ENCODE measurements around the gene LCLAT1. TPM values are rescaled to one million over a fixed set of nuclear protein-coding genes. Genes with fewer than 3 reads are reported as not detected.

LCLAT1 gene
- total and polyA plus RNA-seq, 4 experiments from 2014 or later, result 6.1 to 24.9 (median 12.8) TPM

- Histone ChIP-seq H3K27me3 (ENCODE audit: insufficient read depth, low read length) (no peaks in the 10 kb centered on the region), H3K4me3 (ENCODE audit: low read length in 2 of 2) (no peak overlapping the region), H3K36me3 (ENCODE audit: insufficient read depth, low read length) (no peaks in the 10 kb centered on the region), H3K9me3 (ENCODE audit: control insufficient read depth in 1 of 2, low read length in 2 of 2) (no peaks in the 10 kb centered on the region), H3K4me1 (ENCODE audit: insufficient read depth, low read length) (peaks cover 14% of the 10 kb centered on the region), H3K27ac (ENCODE audit: low read depth, low read length) (no peak overlapping the region)
- Mint-ChIP-seq H3K9me3 (no peaks in the 10 kb centered on the region), H3K4me3 (no peak overlapping the region), H3K4me1 (peaks cover 19 to 22% (median 20%) of the 10 kb centered on the region in 4 donors), H3K27me3 (no peaks in the 10 kb centered on the region), H3K27ac (peak overlapping the region in 1 of 7 donors; percentile 80), H3K36me3 (peaks cover 0 to 14% of the 10 kb centered on the region in 2 donors)
- no peak for DNase-seq
- intact Hi-C loops (cut with micrococcal nuclease), result no loop called here
- POLR2A ChIA-PET (ENCODE audit: partially characterized antibody), result no interaction called here
- CTCF ChIA-PET (ENCODE audit: partially characterized antibody), result no interaction called here
Measured at GRCh38 chr2:30486655-30487054, 39.6 kb downstream of the LCLAT1 start.

DNA sequence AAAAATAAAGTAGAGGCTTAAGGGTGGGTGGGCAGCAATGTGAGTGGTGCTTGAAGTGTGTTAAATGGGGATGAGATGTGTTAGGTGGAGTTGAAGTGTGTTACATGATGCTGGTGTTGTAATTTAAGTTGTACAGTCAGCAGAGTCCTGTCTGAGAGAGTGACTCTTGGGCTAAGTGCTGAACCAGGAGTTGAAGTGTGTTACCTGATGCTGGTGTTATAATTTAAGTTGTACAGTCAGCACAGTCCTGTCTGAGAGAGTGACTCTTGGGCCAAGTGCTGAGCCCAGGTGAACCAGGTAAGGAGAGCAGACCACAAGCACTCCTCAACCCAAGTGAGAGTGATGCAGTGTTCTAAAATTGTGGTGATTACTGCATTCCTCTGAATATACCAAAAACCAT lies 40.6 kb downstream of the LCLAT1 start:
- POLR2A ChIA-PET (ENCODE audit: partially characterized antibody), result no interaction called here
- DNase-seq, result no peak
- Histone ChIP-seq H3K4me3 (ENCODE audit: low read length in 2 of 2) (no peak overlapping the region), H3K36me3 (ENCODE audit: insufficient read depth, low read length) (no peaks in the 10 kb centered on the region), H3K9me3 (ENCODE audit: control insufficient read depth in 1 of 2, low read length in 2 of 2) (no peaks in the 10 kb centered on the region), H3K4me1 (ENCODE audit: insufficient read depth, low read length) (peaks cover 14% of the 10 kb centered on the region), H3K27ac (ENCODE audit: low read depth, low read length) (no peak overlapping the region), H3K27me3 (ENCODE audit: insufficient read depth, low read length) (no peaks in the 10 kb centered on the region)
- Mint-ChIP-seq H3K27ac (peak overlapping the region in 3 of 7 donors; percentile 5 to 53 (median 37)), H3K9me3 (no peaks in the 10 kb centered on the region), H3K27me3 (no peaks in the 10 kb centered on the region), H3K4me3 (no peak overlapping the region), H3K4me1 (peaks cover 22 to 25% (median 22%) of the 10 kb centered on the region in 4 donors), H3K36me3 (peaks cover 0 to 14% of the 10 kb centered on the region in 2 donors)
- intact Hi-C loops (cut with micrococcal nuclease), result no loop called here
- CTCF ChIA-PET (ENCODE audit: partially characterized antibody), result no interaction called here

DNA sequence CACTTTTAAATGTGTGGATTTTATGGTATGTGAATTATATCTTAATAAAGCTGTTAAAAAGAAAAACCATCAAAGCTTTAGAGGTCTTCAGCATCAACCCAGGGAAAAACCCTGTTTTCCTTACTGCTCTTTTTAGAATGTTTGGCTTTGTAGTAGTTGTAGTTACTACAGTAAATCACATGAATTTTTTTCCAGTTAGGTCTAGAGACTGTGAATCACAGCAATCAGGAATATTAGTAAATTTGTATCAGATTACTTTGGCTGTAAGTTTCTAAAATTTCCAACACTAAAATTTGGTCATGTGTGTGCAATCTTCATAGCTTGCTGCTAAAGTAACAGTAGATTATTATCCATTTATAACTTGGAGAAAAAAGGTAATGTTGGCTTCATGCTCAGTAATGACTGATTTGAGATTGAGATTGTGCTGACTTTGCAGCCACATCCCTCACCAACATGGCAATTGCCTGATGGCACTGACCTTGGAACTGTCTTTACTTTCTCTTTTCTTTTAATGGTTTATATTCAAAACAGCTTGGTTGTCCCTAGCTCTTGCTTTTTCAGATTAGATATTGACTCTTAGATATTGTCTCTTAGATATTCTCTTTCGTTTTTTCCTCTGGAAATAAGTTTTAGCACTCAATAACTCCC lies 41.1 kb downstream of the LCLAT1 start:
- H3K36me3 ChIP-seq (ENCODE audit: insufficient read depth, low read length), result no peaks in the 10 kb centered on the region

GRCh38 chr2:30491225-30491624 lies 44.2 kb downstream of the LCLAT1 start:
- H3K4me1 Mint-ChIP-seq, result peaks cover 20 to 29% (median 22%) of the 10 kb centered on the region in 4 donors
- Histone ChIP-seq H3K4me1 (ENCODE audit: insufficient read depth, low read length) (peaks cover 14% of the 10 kb centered on the region), H3K9me3 (ENCODE audit: control insufficient read depth in 1 of 2, low read length in 2 of 2) (no peaks in the 10 kb centered on the region), H3K36me3 (ENCODE audit: insufficient read depth, low read length) (no peaks in the 10 kb centered on the region), H3K27ac (ENCODE audit: low read depth, low read length) (no peak overlapping the region), H3K4me3 (ENCODE audit: low read length in 2 of 2) (no peak overlapping the region), H3K27me3 (ENCODE audit: insufficient read depth, low read length) (no peaks in the 10 kb centered on the region)
- CTCF ChIA-PET (ENCODE audit: partially characterized antibody), result interaction anchor here (1.7 kb wide), 2 partner anchors 11 to 220 kb away, joined by 5 read pairs; no protein-coding TSS in a partner anchor
- intact Hi-C loops (cut with micrococcal nuclease), result no loop called here
- DNase-seq, result no peak
- no peak overlapping the region for H3K27ac Mint-ChIP-seq
- H3K4me3 Mint-ChIP-seq, result no peak overlapping the region
- no peaks in the 10 kb centered on the region for H3K27me3 Mint-ChIP-seq
- H3K9me3 Mint-ChIP-seq, result peaks cover 0 to 6% (median 3%) of the 10 kb centered on the region in 8 donors
- H3K36me3 Mint-ChIP-seq, result peaks cover 4 to 23% of the 10 kb centered on the region in 2 donors
- POLR2A ChIA-PET (ENCODE audit: partially characterized antibody), result no interaction called here

More for the DNA sequence above, 41.1 kb downstream of the LCLAT1 start:
- H3K27me3 Mint-ChIP-seq, result no peaks in the 10 kb centered on the region
- peaks cover 22 to 25% (median 22%) of the 10 kb centered on the region in 4 donors for H3K4me1 Mint-ChIP-seq
- peak overlapping the region in 2 of 7 donors; percentile 25 to 42 for H3K27ac Mint-ChIP-seq
- H3K4me3 ChIP-seq (ENCODE audit: low read length in 2 of 2), result no peak overlapping the region
- DNase-seq, result no peak
- no peak overlapping the region for H3K4me3 Mint-ChIP-seq
- intact Hi-C loops (cut with micrococcal nuclease), result no loop called here
- H3K27me3 ChIP-seq (ENCODE audit: insufficient read depth, low read length), result no peaks in the 10 kb centered on the region
- no peaks in the 10 kb centered on the region for H3K9me3 Mint-ChIP-seq
- no peaks in the 10 kb centered on the region for H3K9me3 ChIP-seq (ENCODE audit: control insufficient read depth in 1 of 2, low read length in 2 of 2)
- no peak overlapping the region for H3K27ac ChIP-seq (ENCODE audit: low read depth, low read length)
- H3K36me3 Mint-ChIP-seq, result peaks cover 0 to 14% of the 10 kb centered on the region in 2 donors
- peaks cover 14% of the 10 kb centered on the region for H3K4me1 ChIP-seq (ENCODE audit: insufficient read depth, low read length)
- CTCF ChIA-PET (ENCODE audit: partially characterized antibody), result no interaction called here
- POLR2A ChIA-PET (ENCODE audit: partially characterized antibody), result interaction anchor here (0.9 kb wide), 1 partner anchor 66 kb away, joined by 3 read pairs; no protein-coding TSS in a partner anchor

GRCh38 chr2:30492185-30492584 lies 45.1 kb downstream of the LCLAT1 start:
- ChIA-PET CTCF (ENCODE audit: partially characterized antibody) (interaction anchor here (0.7 to 1.7 kb wide), 4 partner anchors 10 to 327 kb away, joined by 3 to 5 read pairs (median 4); no protein-coding TSS in a partner anchor), POLR2A (ENCODE audit: partially characterized antibody) (no interaction called here)
- Mint-ChIP-seq H3K4me3 (no peak overlapping the region), H3K27me3 (no peaks in the 10 kb centered on the region), H3K4me1 (peaks cover 15 to 30% (median 18%) of the 10 kb centered on the region in 4 donors), H3K27ac (peak overlapping the region in 2 of 7 donors; percentile 2 to 52), H3K9me3 (peaks cover 0 to 15% (median 4%) of the 10 kb centered on the region in 8 donors), H3K36me3 (peaks cover 4 to 31% of the 10 kb centered on the region in 2 donors)
- no peak overlapping the region for H3K27ac ChIP-seq (ENCODE audit: low read depth, low read length)
- H3K9me3 ChIP-seq (ENCODE audit: control insufficient read depth in 1 of 2, low read length in 2 of 2), result no peaks in the 10 kb centered on the region
- no peaks in the 10 kb centered on the region for H3K27me3 ChIP-seq (ENCODE audit: insufficient read depth, low read length)
- DNase-seq, result no peak
- intact Hi-C loops (cut with micrococcal nuclease), result no loop called here
- H3K4me1 ChIP-seq (ENCODE audit: insufficient read depth, low read length), result peaks cover 14% of the 10 kb centered on the region
- no peak overlapping the region for H3K4me3 ChIP-seq (ENCODE audit: low read length in 2 of 2)
- no peaks in the 10 kb centered on the region for H3K36me3 ChIP-seq (ENCODE audit: insufficient read depth, low read length)

DNA sequence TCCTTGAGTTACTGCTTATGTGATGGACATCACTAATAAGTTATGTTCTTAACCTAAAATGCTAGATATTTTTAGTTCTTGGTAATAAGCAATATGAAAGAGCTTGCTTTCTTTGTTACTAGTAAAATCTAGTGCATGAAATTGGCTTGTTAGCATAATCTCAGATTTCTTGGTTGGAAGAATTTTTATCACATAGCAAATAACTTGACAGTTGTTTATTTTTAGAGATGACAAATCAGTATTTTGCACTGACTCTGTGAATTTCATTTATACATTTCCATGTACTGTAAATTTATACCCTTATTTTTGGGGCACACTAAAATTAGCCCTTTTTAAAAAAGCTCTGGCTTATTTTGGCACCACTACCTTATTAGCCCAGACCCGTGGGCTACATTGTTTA lies 45.6 kb downstream of the LCLAT1 start:
- peaks cover 0 to 16% (median 6%) of the 10 kb centered on the region in 8 donors for H3K9me3 Mint-ChIP-seq
- peaks cover 11 to 25% (median 14%) of the 10 kb centered on the region in 4 donors for H3K4me1 Mint-ChIP-seq
- H3K27ac Mint-ChIP-seq, result peak overlapping the region in 1 of 7 donors; percentile 26
- POLR2A ChIA-PET (ENCODE audit: partially characterized antibody), result no interaction called here
- Histone ChIP-seq H3K4me3 (ENCODE audit: low read length in 2 of 2) (no peak overlapping the region), H3K27me3 (ENCODE audit: insufficient read depth, low read length) (no peaks in the 10 kb centered on the region), H3K9me3 (ENCODE audit: control insufficient read depth in 1 of 2, low read length in 2 of 2) (peaks cover 0 to under 1% of the 10 kb centered on the region in 2 donors), H3K4me1 (ENCODE audit: insufficient read depth, low read length) (peaks cover 11% of the 10 kb centered on the region), H3K27ac (ENCODE audit: low read depth, low read length) (no peak overlapping the region), H3K36me3 (ENCODE audit: insufficient read depth, low read length) (no peaks in the 10 kb centered on the region)
- no peaks in the 10 kb centered on the region for H3K27me3 Mint-ChIP-seq
- CTCF ChIA-PET (ENCODE audit: partially characterized antibody), result interaction anchor here (0.7 to 1.7 kb wide), 4 partner anchors 10 to 328 kb away, joined by 3 to 5 read pairs (median 4); no protein-coding TSS in a partner anchor
- H3K36me3 Mint-ChIP-seq, result peaks cover 4 to 33% of the 10 kb centered on the region in 2 donors
- intact Hi-C loops (cut with micrococcal nuclease), result no loop called here
- DNase-seq, result no peak
- H3K4me3 Mint-ChIP-seq, result no peak overlapping the region

- Mint-ChIP-seq H3K4me1 (peaks cover 5 to 19% (median 10%) of the 10 kb centered on the region in 4 donors), H3K36me3 (peaks cover 8 to 40% of the 10 kb centered on the region in 2 donors), H3K4me3 (no peak overlapping the region), H3K27me3 (no peaks in the 10 kb centered on the region), H3K27ac (peak overlapping the region in 1 of 7 donors; percentile 53), H3K9me3 (peaks cover 0 to 25% (median 13%) of the 10 kb centered on the region in 8 donors)
- H3K4me3 ChIP-seq (ENCODE audit: low read length in 2 of 2), result no peak overlapping the region
- DNase-seq, result no peak
- H3K4me1 ChIP-seq (ENCODE audit: insufficient read depth, low read length), result peaks cover 4% of the 10 kb centered on the region
- ChIA-PET CTCF (ENCODE audit: partially characterized antibody) (interaction anchor here (1.2 kb wide), 1 partner anchor 284 kb away, joined by 3 read pairs; no protein-coding TSS in a partner anchor), POLR2A (ENCODE audit: partially characterized antibody) (no interaction called here)
- H3K9me3 ChIP-seq (ENCODE audit: control insufficient read depth in 1 of 2, low read length in 2 of 2), result peaks cover 0 to 5% of the 10 kb centered on the region in 2 donors
- no peaks in the 10 kb centered on the region for H3K27me3 ChIP-seq (ENCODE audit: insufficient read depth, low read length)
- H3K36me3 ChIP-seq (ENCODE audit: insufficient read depth, low read length), result no peaks in the 10 kb centered on the region
- intact Hi-C loops (cut with micrococcal nuclease), result no loop called here
- no peak overlapping the region for H3K27ac ChIP-seq (ENCODE audit: low read depth, low read length)
Measured at GRCh38 chr2:30493440-30493839, 46.4 kb downstream of the LCLAT1 start.

All from CD4-positive, alpha-beta memory T cell (primary cell).